Naive thymus-derived CD4-positive, alpha-beta T cell (primary cell): ENCODE data around the gene MAOA. TPM values are rescaled to one million over a fixed set of nuclear protein-coding genes. Genes with fewer than 3 reads are reported as not detected.

Experiments
- ATAC-seq: fragments of 150-1000 bp; cut with Tn5 transposase; 2 replicates; pipeline ENCODE4 v1.10.0; 2021; ENCODE audit warnings: mild to moderate bottlenecking, moderate library complexity
- CTCF ChIA-PET: fragments of 350-600 bp; sonication (Branson Sonifier 250); formaldehyde crosslinking; loops from one replicate; lab custom pipeline; 2021; ENCODE audit warnings: antibody characterized with exemption; lab: Charles Lee
- POLR2A ChIA-PET: fragments of 350-600 bp; sonication (Branson Sonifier 250); formaldehyde crosslinking; loops from one replicate; lab custom pipeline; 2021; ENCODE audit warnings: antibody characterized with exemption, inconsistent platforms; lab: Charles Lee
- DNase-seq, 9 donors: peaks; one replicate each; pipeline versions ENCODE4 v3.0.0 to v3.0.0-alpha.2; 2020 to 2022; ENCODE audit warnings: mixed read lengths in 1 of 9
- H3K27ac ChIP-seq: one replicate; pipeline ENCODE4 v1.7.0; 2013; ENCODE audit warnings: mild to moderate bottlenecking, low read depth, low read length, moderate library complexity
- H3K27me3 ChIP-seq, 2 donors: one replicate each; pipeline ENCODE4 v1.7.0; 2013; ENCODE audit warnings: low read length in 2 of 2, mild to moderate bottlenecking in 2 of 2, moderate library complexity in 2 of 2; ENCODE audit not compliant: control insufficient read depth in 2 of 2, insufficient read depth in 2 of 2
- H3K36me3 ChIP-seq, 3 experiments: 1 replicate in 2 of 3; 2 replicates in 1 of 3; pipeline ENCODE4 v1.7.0; 2013; ENCODE audit warnings: low read length in 3 of 3, mild to moderate bottlenecking in 3 of 3, moderate library complexity in 1 of 3; ENCODE audit not compliant: insufficient read depth in 3 of 3, control insufficient read depth in 2 of 3
- H3K4me1 ChIP-seq, 2 donors: one replicate each; pipeline ENCODE4 v1.7.0; 2013; ENCODE audit warnings: low read length in 2 of 2, mild to moderate bottlenecking in 2 of 2, moderate library complexity in 1 of 2; ENCODE audit not compliant: control insufficient read depth in 2 of 2, insufficient read depth in 2 of 2
- H3K4me3 ChIP-seq: 2 replicates; pipeline ENCODE4 v1.7.0; 2013; ENCODE audit warnings: mild to moderate bottlenecking, low read length
- H3K9me3 ChIP-seq, 3 experiments: 1 replicate in 2 of 3; 2 replicates in 1 of 3; pipeline ENCODE4 v1.7.0; 2013; ENCODE audit warnings: low read length in 3 of 3; ENCODE audit not compliant: control insufficient read depth in 2 of 3
- H3K27ac Mint-ChIP-seq, 9 donors: one replicate each; pipeline ENCODE4 v1.8.0; 2020 to 2022; ENCODE audit warnings: mixed read lengths in 9 of 9, mild to moderate bottlenecking in 8 of 9, moderate library complexity in 5 of 9, inconsistent platforms in 2 of 9
- H3K27me3 Mint-ChIP-seq, 5 donors: one replicate each; pipeline ENCODE4 v1.8.0; 2021 to 2022; ENCODE audit warnings: mixed read lengths in 5 of 5, mild to moderate bottlenecking in 1 of 5
- H3K36me3 Mint-ChIP-seq, 5 donors: one replicate each; pipeline ENCODE4 v1.8.0; 2020 to 2022; ENCODE audit warnings: mixed read lengths in 5 of 5, mild to moderate bottlenecking in 3 of 5, inconsistent platforms in 1 of 5
- H3K4me1 Mint-ChIP-seq, 7 donors: one replicate each; pipeline ENCODE4 v1.8.0; 2020 to 2022; ENCODE audit warnings: mixed read lengths in 7 of 7, mild to moderate bottlenecking in 3 of 7, inconsistent platforms in 1 of 7
- H3K4me3 Mint-ChIP-seq, 10 donors: one replicate each; pipeline ENCODE4 v1.8.0; 2020 to 2022; ENCODE audit warnings: mild to moderate bottlenecking in 10 of 10, mixed read lengths in 10 of 10, moderate library complexity in 6 of 10, inconsistent platforms in 2 of 10
- H3K9me3 Mint-ChIP-seq, 11 donors: one replicate each; pipeline ENCODE4 v1.8.0; 2020 to 2022; ENCODE audit warnings: mixed read lengths in 11 of 11, mild to moderate bottlenecking in 4 of 11, inconsistent platforms in 1 of 11, moderate library complexity in 1 of 11
- intact Hi-C, 2 donors: fragments of 100-400 bp; cut with micrococcal nuclease; formaldehyde crosslinking; loops; one replicate each; pipeline ENCODE4 v1.15.1; 2023
- polyA plus RNA-seq, 2 donors: library from polyadenylated mRNA; unstranded; fragments of 300-500 nt; fragmentation: Illumina TruSeq; gene quantifications; one replicate each; pipeline ENCODE4 v1.2.3, GENCODE V29; 2021
- total RNA-seq, 6 experiments: library from RNA in 5 of 6; stranded (reverse) in 5 of 6; gene quantifications; 1 replicate in 5 of 6; 2 replicates in 1 of 6; pipeline ENCODE4 v1.2.3 and lab custom pipeline; 2021 to 2026

Gene MAOA
- total and polyA plus RNA-seq, 7 experiments from 2014 or later = 0.67 to 0.75 TPM; not detected in 5

DNA sequence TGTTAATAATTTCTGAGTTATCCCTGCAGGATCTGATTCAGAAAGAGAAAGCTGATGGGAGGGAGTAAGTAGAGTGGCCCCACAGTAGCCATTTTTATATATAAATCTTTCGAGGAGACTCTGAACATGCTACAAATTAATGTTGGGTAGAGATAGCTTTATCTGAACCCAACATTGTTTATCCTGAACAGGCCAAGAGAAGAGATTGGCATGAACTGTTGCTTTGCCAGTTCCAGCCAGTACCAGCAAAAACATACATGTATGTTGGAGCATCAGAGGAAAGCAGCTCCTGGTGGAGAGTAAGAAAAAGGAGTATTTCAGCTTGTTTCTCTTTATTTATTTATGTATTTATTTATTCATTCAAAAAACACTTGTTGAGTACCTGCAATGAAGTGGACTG, 1.6 kb downstream of the MAOA start:
- Mint-ChIP-seq H3K36me3 (no peaks in the 10 kb centered on the region), H3K4me1 (peaks cover 0 to 10% (median 6%) of the 10 kb centered on the region in 7 donors), H3K27me3 (peaks cover 0 to 21% (median 0%) of the 10 kb centered on the region in 5 donors), H3K27ac (no peak overlapping the region), H3K4me3 (no peak overlapping the region), H3K9me3 (peaks cover 0 to 2% (median 0%) of the 10 kb centered on the region in 11 donors)
- no peaks in the 10 kb centered on the region for H3K4me1 ChIP-seq
- H3K36me3 ChIP-seq = no peaks in the 10 kb centered on the region
- intact Hi-C loops = loop anchor here (10.0 kb wide), 2 partner anchors 597 to 713 kb away; no protein-coding TSS in a partner anchor
- ChIA-PET CTCF (no interaction called here), POLR2A (no interaction called here)
- no peak overlapping the region for H3K4me3 ChIP-seq
- H3K27me3 ChIP-seq = no peaks in the 10 kb centered on the region
- H3K9me3 ChIP-seq = no peaks in the 10 kb centered on the region
- ATAC-seq = no peak
- no peak overlapping the region for H3K27ac ChIP-seq
- no peak for DNase-seq

- Histone ChIP-seq H3K27me3 (no peaks in the 10 kb centered on the region), H3K36me3 (no peaks in the 10 kb centered on the region), H3K4me1 (no peaks in the 10 kb centered on the region), H3K4me3 (no peak overlapping the region), H3K27ac (no peak overlapping the region), H3K9me3 (no peaks in the 10 kb centered on the region)
- CTCF ChIA-PET = no interaction called here
- intact Hi-C loops = no loop called here
- Mint-ChIP-seq H3K27me3 (peaks cover 0 to 16% (median 9%) of the 10 kb centered on the region in 5 donors), H3K4me1 (peaks cover 0 to 2% (median 0%) of the 10 kb centered on the region in 7 donors), H3K4me3 (no peak overlapping the region), H3K36me3 (no peaks in the 10 kb centered on the region), H3K27ac (no peak overlapping the region), H3K9me3 (peaks cover 0 to under 1% (median 0%) of the 10 kb centered on the region in 11 donors)
- no peak for DNase-seq
- no peak for ATAC-seq
- POLR2A ChIA-PET = interaction anchor here (0.7 kb wide), 1 partner anchor 877 kb away, joined by 4 read pairs; no protein-coding TSS in a partner anchor
These were observed 5.6 kb downstream of the MAOA start for GRCh38 chrX:43661521-43662240.

DNA sequence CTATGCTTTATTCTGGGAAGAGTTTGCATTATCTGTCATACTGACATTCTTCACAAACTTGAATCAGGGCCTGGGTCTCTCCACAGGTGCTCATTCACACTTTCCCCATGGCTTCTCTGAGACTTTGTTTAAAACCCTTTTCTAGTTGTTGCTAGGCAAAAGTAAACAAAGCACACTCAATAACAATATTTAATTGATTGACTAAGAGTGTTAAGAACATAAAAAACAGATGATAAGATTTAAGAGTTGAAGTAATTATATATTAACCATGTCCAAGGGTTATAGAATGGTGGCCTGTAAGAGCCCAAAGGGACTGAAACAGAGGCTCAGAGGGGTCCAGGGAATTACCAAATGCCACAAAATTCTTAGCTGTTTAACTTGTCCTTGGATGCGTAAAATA, 7.1 kb downstream of the MAOA start:
- CTCF ChIA-PET = no interaction called here
- POLR2A ChIA-PET = no interaction called here
- no peaks in the 10 kb centered on the region for H3K36me3 ChIP-seq
- Mint-ChIP-seq H3K4me3 (no peak overlapping the region), H3K27me3 (peaks cover 0 to 16% (median 10%) of the 10 kb centered on the region in 5 donors), H3K9me3 (peaks cover 0 to 2% (median 0%) of the 10 kb centered on the region in 11 donors), H3K4me1 (peaks cover 0 to 2% (median 0%) of the 10 kb centered on the region in 7 donors), H3K36me3 (no peaks in the 10 kb centered on the region), H3K27ac (no peak overlapping the region)
- no peak for ATAC-seq
- no peaks in the 10 kb centered on the region for H3K9me3 ChIP-seq
- no peaks in the 10 kb centered on the region for H3K4me1 ChIP-seq
- intact Hi-C loops = no loop called here
- H3K27me3 ChIP-seq = no peaks in the 10 kb centered on the region
- no peak for DNase-seq
- no peak overlapping the region for H3K4me3 ChIP-seq
- H3K27ac ChIP-seq = no peak overlapping the region

DNA sequence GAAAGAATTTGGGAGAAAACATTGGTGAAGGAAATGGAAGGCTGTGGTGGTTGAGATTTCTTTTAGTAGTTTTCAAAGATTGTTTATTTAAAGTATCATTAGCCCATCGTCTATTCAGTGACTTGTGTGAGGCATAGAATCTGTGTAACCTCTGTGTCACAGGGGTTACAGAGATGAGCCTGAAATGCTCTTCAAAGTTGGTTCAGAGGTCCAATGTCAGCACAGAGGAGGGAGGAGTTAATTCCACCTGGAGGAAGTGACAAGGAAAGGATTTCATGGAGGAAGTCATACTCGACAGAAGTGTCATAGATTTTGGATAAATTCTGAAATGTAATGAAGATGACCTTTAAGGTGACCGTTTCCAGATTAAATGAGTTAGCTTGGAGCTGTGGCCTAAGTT, 8.2 kb downstream of the MAOA start:
- Mint-ChIP-seq H3K4me1 (peaks cover 0 to 2% (median 0%) of the 10 kb centered on the region in 7 donors), H3K27me3 (peaks cover 0 to 16% (median 10%) of the 10 kb centered on the region in 5 donors), H3K4me3 (no peak overlapping the region), H3K9me3 (peaks cover 0 to 2% (median 0%) of the 10 kb centered on the region in 11 donors), H3K27ac (no peak overlapping the region), H3K36me3 (no peaks in the 10 kb centered on the region)
- H3K4me3 ChIP-seq = no peak overlapping the region
- intact Hi-C loops = no loop called here
- H3K27ac ChIP-seq = no peak overlapping the region
- H3K36me3 ChIP-seq = no peaks in the 10 kb centered on the region
- CTCF ChIA-PET = no interaction called here
- no peak for ATAC-seq
- no peaks in the 10 kb centered on the region for H3K9me3 ChIP-seq
- no peaks in the 10 kb centered on the region for H3K4me1 ChIP-seq
- H3K27me3 ChIP-seq = no peaks in the 10 kb centered on the region
- no peak for DNase-seq
- POLR2A ChIA-PET = no interaction called here

DNA sequence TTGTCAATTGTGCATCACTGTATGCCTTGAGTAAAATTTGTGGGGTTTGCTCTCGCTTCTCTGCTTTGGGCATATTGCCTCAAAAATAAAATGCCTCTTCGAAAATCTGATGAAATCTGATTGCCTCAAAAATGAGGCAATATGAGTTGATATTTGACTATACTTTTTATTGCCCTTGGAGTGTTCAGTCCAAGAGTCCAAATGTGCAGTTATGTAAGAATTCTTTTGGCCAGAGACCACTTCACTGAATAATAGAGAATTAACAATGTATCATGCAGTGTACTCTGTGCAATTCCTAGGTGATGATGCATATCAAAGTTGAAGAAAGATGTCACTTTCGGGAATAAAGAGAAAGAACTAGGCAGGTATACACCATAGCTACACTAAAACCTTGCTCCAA, 8.6 kb downstream of the MAOA start:
- Mint-ChIP-seq H3K27ac (no peak overlapping the region), H3K4me1 (peaks cover 0 to 2% (median 0%) of the 10 kb centered on the region in 7 donors)
- POLR2A ChIA-PET = no interaction called here

DNA sequence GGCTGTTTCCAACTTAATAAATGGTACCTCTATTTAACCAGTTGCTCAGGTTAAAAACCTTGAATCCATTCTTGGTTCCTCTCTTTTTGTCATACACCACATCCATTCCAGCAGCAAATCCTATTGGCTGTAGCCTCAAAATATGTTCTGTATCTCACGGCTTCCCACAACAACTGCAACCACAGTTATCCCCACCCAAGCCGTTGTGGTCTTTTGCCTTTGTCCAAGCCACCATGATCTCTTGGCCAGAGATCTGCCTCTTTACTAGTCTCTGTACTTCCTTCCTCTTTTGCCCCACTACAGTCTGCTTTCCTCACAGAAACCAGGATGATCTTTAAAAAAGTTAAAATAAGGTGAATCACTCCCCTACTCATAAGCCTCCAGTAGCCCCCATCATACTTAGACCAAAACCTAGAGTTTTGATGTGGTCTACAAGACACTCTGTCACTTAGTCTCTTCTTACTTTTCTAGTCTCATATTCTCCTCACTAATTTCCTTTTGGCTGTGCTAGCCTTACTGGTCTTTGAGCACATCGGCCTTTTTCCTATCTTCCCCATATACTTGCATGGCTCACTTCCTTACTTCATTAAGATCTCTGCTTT, 10.3 kb downstream of the MAOA start:
- no peak overlapping the region for H3K27ac ChIP-seq
- CTCF ChIA-PET = no interaction called here
- Mint-ChIP-seq H3K4me1 (peaks cover 0 to 2% (median 0%) of the 10 kb centered on the region in 7 donors), H3K27me3 (peaks cover 0 to 21% (median 10%) of the 10 kb centered on the region in 5 donors), H3K27ac (no peak overlapping the region), H3K36me3 (peaks cover 0 to 2% (median 0%) of the 10 kb centered on the region in 5 donors), H3K9me3 (peaks cover 0 to 2% (median 0%) of the 10 kb centered on the region in 11 donors), H3K4me3 (no peak overlapping the region)
- POLR2A ChIA-PET = no interaction called here
- intact Hi-C loops = no loop called here
- DNase-seq = no peak
- H3K4me1 ChIP-seq = no peaks in the 10 kb centered on the region
- ATAC-seq = no peak
- H3K9me3 ChIP-seq = no peaks in the 10 kb centered on the region
- H3K27me3 ChIP-seq = no peaks in the 10 kb centered on the region
- H3K36me3 ChIP-seq = no peaks in the 10 kb centered on the region
- no peak overlapping the region for H3K4me3 ChIP-seq

More for the DNA sequence above, 8.6 kb downstream of the MAOA start:
- Mint-ChIP-seq H3K4me3 (no peak overlapping the region), H3K27me3 (peaks cover 0 to 21% (median 10%) of the 10 kb centered on the region in 5 donors), H3K9me3 (peaks cover 0 to 2% (median 0%) of the 10 kb centered on the region in 11 donors), H3K36me3 (peaks cover 0 to 2% (median 0%) of the 10 kb centered on the region in 5 donors)
- no peaks in the 10 kb centered on the region for H3K4me1 ChIP-seq
- no peak overlapping the region for H3K4me3 ChIP-seq
- DNase-seq (no peak), ATAC-seq (no peak)
- no peaks in the 10 kb centered on the region for H3K27me3 ChIP-seq
- H3K27ac ChIP-seq = no peak overlapping the region
- no peaks in the 10 kb centered on the region for H3K36me3 ChIP-seq
- intact Hi-C loops = no loop called here
- H3K9me3 ChIP-seq = no peaks in the 10 kb centered on the region
- CTCF ChIA-PET = no interaction called here
